Neural cell (in vitro differentiated cells): ENCODE measurements around the gene PECR.

Experiments
- EP300 ChIP-seq: fragments of 450-650 bp; conservative IDR thresholded peaks from 2 replicates; pipeline ENCODE4 v1.6.1; 2014; ENCODE audit warnings: antibody characterized with exemption, mild to moderate bottlenecking, moderate library complexity; ENCODE audit not compliant: poor library complexity, severe bottlenecking
- EZH2 ChIP-seq: fragments of 200-600, 300-800 bp; shearing (Covaris generic), sonication (generic); IDR thresholded peaks from 2 replicates; pipeline ENCODE4 v1.6.1; 2014; ENCODE audit warnings: antibody characterized with exemption, low read length, borderline replicate concordance, mild to moderate bottlenecking; ENCODE audit not compliant: insufficient read depth, poor library complexity, severe bottlenecking
- MXI1 ChIP-seq: fragments of 450-650 bp; conservative IDR thresholded peaks from 2 replicates; pipeline ENCODE4 v1.6.1; 2014; ENCODE audit warnings: antibody characterized with exemption, mild to moderate bottlenecking; ENCODE audit not compliant: poor library complexity, severe bottlenecking
- POLR2AphosphoS5 ChIP-seq: IDR thresholded peaks from 2 replicates; pipeline ENCODE4 v1.6.1; 2012
- RAD21 ChIP-seq: fragments of 450-650 bp; conservative IDR thresholded peaks from 2 replicates; pipeline ENCODE4 v1.6.1; 2014; ENCODE audit warnings: antibody characterized with exemption, mild to moderate bottlenecking, moderate library complexity
- SMC3 ChIP-seq: fragments of 450-650 bp; conservative IDR thresholded peaks from 2 replicates; pipeline ENCODE4 v1.6.1; 2014; ENCODE audit warnings: antibody characterized with exemption, mild to moderate bottlenecking, moderate library complexity; ENCODE audit not compliant: poor library complexity
- TF ChIP-seq, protein P1 (sequence below): fragments of 450-650 bp; IDR thresholded peaks from 2 replicates; pipeline ENCODE4 v1.5.1; 2014; ENCODE audit warnings: antibody characterized with exemption, mild to moderate bottlenecking, moderate library complexity; ENCODE audit not compliant: poor library complexity, severe bottlenecking

GRCh38 chr2:216016581-216016980, 65.0 kb downstream of the PECR start:
- TF ChIP-seq MXI1 (no peak), EZH2 (no peak), SMC3 (no peak), RAD21 (no peak), EP300 (no peak), POLR2AphosphoS5 (no peak)
- TF ChIP-seq, protein P1, sequence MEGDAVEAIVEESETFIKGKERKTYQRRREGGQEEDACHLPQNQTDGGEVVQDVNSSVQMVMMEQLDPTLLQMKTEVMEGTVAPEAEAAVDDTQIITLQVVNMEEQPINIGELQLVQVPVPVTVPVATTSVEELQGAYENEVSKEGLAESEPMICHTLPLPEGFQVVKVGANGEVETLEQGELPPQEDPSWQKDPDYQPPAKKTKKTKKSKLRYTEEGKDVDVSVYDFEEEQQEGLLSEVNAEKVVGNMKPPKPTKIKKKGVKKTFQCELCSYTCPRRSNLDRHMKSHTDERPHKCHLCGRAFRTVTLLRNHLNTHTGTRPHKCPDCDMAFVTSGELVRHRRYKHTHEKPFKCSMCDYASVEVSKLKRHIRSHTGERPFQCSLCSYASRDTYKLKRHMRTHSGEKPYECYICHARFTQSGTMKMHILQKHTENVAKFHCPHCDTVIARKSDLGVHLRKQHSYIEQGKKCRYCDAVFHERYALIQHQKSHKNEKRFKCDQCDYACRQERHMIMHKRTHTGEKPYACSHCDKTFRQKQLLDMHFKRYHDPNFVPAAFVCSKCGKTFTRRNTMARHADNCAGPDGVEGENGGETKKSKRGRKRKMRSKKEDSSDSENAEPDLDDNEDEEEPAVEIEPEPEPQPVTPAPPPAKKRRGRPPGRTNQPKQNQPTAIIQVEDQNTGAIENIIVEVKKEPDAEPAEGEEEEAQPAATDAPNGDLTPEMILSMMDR = no peak
